NCI-H345 treated with DMSO at 0.1 percent for 48 hours (cell line): ENCODE measurements around the gene PIAS2.
"Not testable (repeated sequence)": the region's sequence is repeated elsewhere in the genome, so short reads cannot be mapped to it uniquely, and the experiment has no call there.

ENCODE experiments used
- DNase-seq: peaks from one replicate; lab custom pipeline; 2025; ENCODE audit not compliant: unreplicated experiment; lab: John Stamatoyannopoulos, UW

Gene PIAS2

GRCh38 chr18:46917108-46917802 is at the start of gene PIAS2, which contains the start of gene KATNAL2:
Gene PIAS2 (minus strand): TSS chr18:46917507. CDS start chr18:46917345, 162 bp downstream.
Gene KATNAL2 (plus strand): TSS chr18:46917602. CDS start chr18:46946873, 29,271 bp downstream.
- peak; percentile 59 for DNase-seq

GRCh38 chr18:46966266-46966665 is 49.0 kb upstream of the PIAS2 start:
- not testable (repeated sequence) for DNase-seq

- not testable (repeated sequence) for DNase-seq
Measured at GRCh38 chr18:46964579-46965293, 47.4 kb upstream of the PIAS2 start.

DNA sequence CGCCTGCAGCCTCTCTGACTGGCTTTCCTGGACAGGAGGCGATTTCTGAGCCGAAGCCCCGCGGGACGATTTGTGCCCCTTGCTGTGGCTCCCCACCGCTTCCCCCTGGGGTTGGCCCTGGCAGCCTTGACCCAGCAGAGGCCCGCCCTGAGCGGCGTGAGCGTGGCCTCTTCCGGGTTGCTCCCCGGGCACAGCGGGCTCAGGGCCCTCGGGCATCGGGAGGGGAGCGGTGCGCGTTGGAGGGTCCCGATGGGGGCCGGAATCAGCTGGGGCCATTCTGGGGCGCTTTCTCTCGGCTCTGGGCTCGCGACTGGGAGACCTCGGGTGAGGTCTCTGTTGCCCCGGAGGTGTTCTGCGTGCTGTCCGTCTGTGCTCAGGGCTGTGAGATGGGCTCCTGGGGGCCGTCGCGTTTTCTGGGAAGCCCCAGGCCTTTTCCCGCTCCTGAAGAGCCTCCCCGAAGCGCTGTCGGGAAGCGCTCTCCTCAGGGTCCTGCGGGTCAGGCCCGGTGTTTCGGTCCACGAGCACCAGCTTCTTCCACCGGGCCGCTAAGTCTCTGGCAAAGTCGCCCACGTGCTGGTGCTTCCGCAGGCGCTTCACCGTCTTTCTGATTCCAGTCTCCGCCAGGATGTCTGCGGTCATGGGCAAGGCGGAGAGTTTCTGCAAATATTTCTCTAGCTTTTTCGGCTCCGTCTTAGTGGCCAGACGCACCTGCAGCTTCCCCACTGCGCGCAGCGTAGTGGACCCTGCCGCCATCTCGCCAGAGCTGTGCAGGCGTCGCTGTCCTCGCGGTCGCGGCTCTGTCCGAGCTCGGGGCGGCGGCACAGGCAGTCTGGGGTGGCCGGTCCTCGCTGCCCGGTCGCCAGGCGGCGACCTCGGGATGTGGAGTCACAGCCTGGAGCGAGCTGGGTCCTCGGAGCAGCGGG is 46.6 kb upstream of the PIAS2 start:
- DNase-seq = not testable (repeated sequence)

DNA sequence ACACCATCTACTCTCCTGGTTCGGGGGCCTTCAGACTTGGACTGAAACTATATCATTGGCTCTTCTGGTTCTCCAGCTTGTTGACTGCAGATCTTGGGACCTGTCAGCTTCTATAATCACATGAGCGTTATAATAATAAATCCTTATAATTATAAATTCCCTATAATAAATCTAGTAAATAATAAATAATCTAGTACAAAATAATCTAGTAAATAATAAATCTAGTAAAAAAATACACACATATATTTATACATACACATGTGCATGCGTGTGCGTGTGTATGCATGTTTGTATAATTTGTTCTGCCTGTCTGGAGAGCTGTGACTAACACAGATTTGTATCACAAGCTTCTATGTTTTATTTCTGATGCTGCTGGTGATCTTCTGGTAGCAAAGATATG is 40.9 kb upstream of the PIAS2 start:
- no peak for DNase-seq

DNA sequence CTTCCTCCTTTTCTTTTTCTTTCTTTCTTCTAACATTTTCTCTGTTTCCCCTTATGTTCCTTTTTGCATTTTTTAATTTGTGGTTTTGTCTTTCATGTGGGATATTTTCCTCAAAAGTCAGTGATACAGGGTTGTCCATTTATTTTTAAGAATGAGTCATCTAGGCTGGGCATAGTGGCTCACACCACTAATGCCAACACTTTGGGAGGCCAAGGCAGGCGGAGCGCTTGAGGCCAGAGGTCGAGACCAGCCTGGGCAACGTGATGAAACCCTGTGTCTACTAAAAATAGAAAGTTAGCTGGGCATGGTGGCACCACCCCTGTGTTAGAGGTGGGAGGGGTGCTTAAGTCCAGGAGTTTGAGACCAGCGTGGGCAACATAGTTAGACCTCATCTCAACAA is 35.9 kb upstream of the PIAS2 start:
- no peak for DNase-seq

DNA sequence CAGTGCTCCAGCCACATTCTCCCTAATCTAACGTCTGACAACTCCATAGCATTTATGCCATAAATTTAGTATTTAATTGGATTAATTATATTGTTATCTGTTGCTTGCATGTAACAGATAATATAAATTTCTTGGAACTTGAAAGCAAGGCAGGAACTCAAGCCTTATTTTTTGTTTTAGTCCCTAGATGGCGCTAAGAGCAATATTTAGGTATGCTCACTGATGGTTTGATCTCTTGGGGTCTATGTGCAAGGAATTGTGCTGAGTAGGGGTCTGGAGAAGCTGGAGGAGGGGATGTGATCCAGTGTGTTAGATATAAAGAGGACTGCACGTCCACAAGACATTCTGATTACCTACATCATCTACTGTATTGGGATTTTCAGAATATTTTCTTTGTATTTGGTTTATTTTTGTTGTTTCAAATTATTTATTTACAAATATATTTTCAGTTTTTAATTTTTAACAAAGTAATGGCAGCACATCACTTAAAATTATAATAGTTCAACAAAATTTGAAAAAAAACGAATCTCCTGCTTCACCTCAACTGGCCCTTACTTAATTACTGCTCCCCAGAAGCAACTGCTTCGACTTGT is 32.9 kb upstream of the PIAS2 start:
- peak; percentile 26 for DNase-seq

DNA sequence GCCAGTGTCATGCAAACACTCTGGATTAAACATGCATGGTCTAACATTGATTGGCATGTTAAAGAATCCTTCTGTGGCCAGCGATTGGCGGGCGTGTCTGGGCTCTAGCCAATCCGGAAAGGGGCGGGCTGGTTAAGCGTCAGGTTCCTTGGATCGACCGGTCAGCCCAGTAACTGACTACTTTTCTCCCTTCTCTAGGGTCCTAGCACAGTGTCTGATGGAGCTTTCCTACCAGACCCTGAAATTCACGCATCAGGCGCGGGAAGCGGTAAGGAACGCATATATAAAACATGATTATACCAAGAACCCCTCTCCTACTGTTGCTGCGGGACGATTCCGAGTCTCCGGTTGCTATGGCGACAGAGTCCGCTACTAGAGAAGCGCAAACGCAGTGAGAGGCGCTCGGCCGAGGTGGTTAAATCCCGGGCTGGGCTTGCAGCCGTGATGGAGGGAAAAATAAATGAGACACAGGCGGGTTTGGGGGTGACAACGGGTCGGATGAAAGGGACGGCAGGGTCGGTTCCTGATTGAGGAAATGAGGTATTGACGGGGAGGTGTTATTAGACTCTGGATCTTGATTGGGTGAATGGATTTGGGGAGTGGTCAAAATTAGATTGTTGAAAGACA is 29.5 kb upstream of the PIAS2 start:
- peak; percentile 67 for DNase-seq

DNA sequence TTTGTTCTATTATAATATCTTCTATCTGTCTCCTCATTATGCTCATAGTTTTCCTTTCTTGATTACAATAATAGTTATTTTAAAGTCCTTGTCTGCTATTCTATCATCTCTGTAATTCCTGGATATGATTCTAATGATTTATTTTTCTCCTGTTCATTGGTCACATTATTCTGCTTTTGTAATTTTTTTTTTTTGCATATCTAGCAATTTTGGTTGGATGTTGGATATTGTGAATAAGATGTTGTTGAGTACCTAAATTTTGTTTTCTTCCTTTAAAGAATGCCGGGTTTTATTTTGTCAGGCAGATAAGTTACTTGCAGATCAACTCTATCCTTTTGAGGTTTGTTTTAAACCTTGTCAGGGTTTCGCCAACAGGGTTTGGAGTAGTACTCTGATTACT is 25.3 kb upstream of the PIAS2 start:
- DNase-seq = no peak

DNA sequence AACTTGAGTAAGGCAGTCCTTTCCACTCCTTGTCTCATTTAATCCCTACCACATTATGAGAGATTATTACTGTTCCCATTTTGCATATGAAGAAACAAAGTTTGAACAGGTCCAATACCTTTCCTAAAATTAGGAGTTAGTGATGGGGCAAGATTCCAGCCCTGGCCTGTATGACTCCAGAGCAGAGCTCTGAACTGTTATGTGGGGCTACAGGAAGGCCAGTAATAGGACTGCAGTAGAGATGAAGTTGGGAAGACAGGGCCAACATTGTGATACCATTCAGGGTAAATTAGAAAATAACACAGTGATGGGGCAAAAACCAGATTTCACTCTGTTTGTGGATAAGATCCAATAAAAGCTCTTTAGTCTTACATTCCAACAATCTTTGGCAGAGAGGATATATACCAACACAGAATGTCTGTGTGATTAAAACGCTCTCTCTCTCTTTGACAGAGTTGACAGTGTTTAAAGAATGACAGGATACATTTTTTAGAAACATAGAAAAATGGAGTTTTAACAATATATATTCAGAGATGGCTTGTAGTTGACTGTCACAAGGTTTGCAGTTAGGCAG is 22.8 kb upstream of the PIAS2 start:
- no peak for DNase-seq

DNA sequence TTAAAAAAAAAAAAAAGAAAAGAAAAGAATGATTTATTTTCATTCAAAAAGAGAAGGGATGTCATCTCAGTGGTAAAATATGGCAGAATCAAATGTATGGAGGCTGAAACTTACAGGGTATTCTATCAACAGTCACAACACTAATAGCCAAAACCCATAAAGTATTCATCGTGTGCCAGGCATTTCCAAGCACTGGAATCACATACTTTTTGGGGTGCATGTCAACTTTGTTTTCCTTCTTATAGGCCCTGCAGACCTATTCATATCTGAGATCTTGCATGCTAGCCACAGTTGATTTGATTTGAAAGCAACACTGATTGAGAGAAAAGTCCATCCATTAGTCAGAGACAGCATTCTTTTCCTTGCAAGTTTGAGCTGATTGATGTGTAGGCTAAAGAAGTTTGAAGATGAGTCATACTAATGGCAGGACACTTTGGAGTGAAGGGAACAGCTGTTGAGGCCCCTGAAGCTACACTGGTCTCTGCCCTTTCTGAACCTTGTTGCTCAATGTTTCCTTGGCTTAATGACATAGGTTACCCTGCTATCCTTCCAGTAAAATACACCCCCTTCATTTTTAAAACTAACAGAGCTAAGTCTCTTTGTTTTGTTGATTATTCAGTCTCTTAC is 22.1 kb upstream of the PIAS2 start:
- DNase-seq = no peak

GRCh38 chr18:46920653-46921052 is 3.3 kb upstream of the PIAS2 start:
- DNase-seq = no peak

- no peak for DNase-seq
Measured at GRCh38 chr18:46920067-46920466, 2.8 kb upstream of the PIAS2 start.

GRCh38 chr18:46917803-46918600 is 695 bp upstream of the PIAS2 start:
- no peak for DNase-seq

DNA sequence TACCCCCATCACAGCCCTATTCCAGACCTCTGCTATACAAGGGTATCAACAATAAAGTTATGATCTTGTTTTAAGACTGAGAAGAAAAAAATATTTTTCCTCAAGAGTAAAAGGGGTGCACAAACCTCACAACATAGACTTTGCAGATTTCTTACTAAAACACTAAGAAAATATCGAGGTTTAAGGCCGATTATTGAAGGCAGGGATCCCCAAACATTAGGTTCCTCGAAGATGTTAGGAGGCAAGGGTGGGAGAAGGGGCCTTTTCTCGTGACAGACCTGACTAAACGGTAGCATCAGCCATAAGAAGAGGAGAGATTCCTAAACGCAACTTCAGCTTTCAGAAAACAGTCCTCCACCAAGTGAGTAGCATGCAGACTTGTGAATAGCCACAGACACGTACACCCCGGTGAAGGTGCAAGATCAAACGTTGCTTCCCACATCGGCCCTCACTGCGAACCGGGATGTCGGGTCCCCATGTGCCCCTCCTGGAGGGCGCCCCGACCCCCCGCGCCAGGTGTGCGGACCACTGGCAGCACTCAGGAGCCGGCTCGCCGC is 678 bp downstream of the PIAS2 start:
- DNase-seq = peak; percentile 24

- no peak for DNase-seq
Measured at GRCh38 chr18:46915800-46916550, 1.3 kb downstream of the PIAS2 start.

- no peak for DNase-seq
Measured at GRCh38 chr18:46910856-46911255, 6.5 kb downstream of the PIAS2 start.

DNA sequence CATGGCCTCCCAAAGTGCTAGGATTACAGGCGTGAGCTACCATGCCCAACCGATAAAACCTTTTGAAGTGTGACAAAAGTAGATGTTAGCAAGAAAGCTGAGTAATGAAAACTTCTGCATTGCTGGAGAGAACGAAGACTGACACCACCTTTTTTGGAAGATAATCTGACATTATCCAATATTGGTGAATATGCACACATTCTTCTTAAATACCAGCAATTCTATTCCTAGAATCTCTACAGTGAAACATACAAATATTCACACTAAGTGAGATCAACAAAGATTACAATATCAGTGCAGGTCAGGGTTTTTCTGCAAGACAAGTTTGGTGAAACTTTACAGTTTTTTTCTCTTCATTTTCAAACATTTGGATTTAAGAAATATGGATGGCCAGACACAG is 7.8 kb downstream of the PIAS2 start:
- DNase-seq = no peak
